HG02759 (cell line): ENCODE data around the gene IRF2BP1.

Experiments used
- ATAC-seq: cut with Tn5 transposase; IDR thresholded peaks from one replicate; pipeline ENCODE4 v1.9.1; 2021; ENCODE audit warnings: mild to moderate bottlenecking, moderate library complexity; ENCODE audit not compliant: unreplicated experiment

The IRF2BP1 gene

GRCh38 chr19:45863335-45863839 is 22.6 kb downstream of the IRF2BP1 start:
- ATAC-seq = no peak

- peak; percentile 92 for ATAC-seq
Measured at GRCh38 chr19:45862564-45863334, 23.2 kb downstream of the IRF2BP1 start, which contains the start of gene SYMPK. SYMPK (minus strand) TSS chr19:45863147; CDS start chr19:45854495, 8,652 bp downstream.

- ATAC-seq = no peak
Measured at GRCh38 chr19:45862271-45862563, 23.7 kb downstream of the IRF2BP1 start.

GRCh38 chr19:45860359-45861259 is 25.3 kb downstream of the IRF2BP1 start:
- ATAC-seq = no peak

- no peak for ATAC-seq
Measured at GRCh38 chr19:45854167-45854778, 31.7 kb downstream of the IRF2BP1 start.

GRCh38 chr19:45852983-45853382 is 33.0 kb downstream of the IRF2BP1 start:
- no peak for ATAC-seq

GRCh38 chr19:45852145-45852750 is 33.7 kb downstream of the IRF2BP1 start:
- no peak for ATAC-seq

- ATAC-seq = no peak
Measured at GRCh38 chr19:45848922-45849321, 37.0 kb downstream of the IRF2BP1 start.

GRCh38 chr19:45847663-45848062 is 38.3 kb downstream of the IRF2BP1 start:
- no peak for ATAC-seq

- ATAC-seq = no peak
Measured at GRCh38 chr19:45842198-45842597, 43.7 kb downstream of the IRF2BP1 start.

GRCh38 chr19:45834970-45835369 is 51.0 kb downstream of the IRF2BP1 start:
- ATAC-seq = no peak
